Motor neuron (in vitro differentiated cells): ENCODE data around the gene AGAP1. TPM values are rescaled to one million over a fixed set of nuclear protein-coding genes. Genes with fewer than 3 reads are reported as not detected.

Experiments
- ATAC-seq, 8 experiments: fragments of 200-7000 bp; cut with Tn5 transposase; replicated peaks in 6 of 8; 2 replicates each; pipeline ENCODE4 v1.8.0; 2021; ENCODE audit warnings: mild to moderate bottlenecking in 8 of 8, moderate library complexity in 8 of 8
- H3K27ac ChIP-seq, 2 donors: fragments of 250-450 bp; sonication (Bioruptor Pico); 2 replicates each; pipeline ENCODE4 v1.9.0; 2021; ENCODE audit warnings: antibody characterized with exemption in 2 of 2, mild to moderate bottlenecking in 2 of 2, moderate library complexity in 1 of 2
- H3K4me1 ChIP-seq, 2 donors: fragments of 250-450 bp; sonication (Bioruptor Pico); replicated peaks in 1 of 2; 2 replicates each; pipeline ENCODE4 v1.6.1; 2021; ENCODE audit warnings: antibody characterized with exemption in 2 of 2, mild to moderate bottlenecking in 2 of 2, moderate library complexity in 1 of 2
- H3K4me3 ChIP-seq, 5 donors: fragments of 250-450 bp; sonication (Bioruptor Pico); 2 replicates each; pipeline ENCODE4 v1.9.0; 2021; ENCODE audit warnings: antibody characterized with exemption in 5 of 5, mild to moderate bottlenecking in 5 of 5, moderate library complexity in 4 of 5
- WGBS, 10 experiments: fragments of 450-650 bp; shearing (Covaris generic); methylation state at CpG; one replicate each; pipeline ENCODE4 v1.0.0; 2022; 5-methylcytosine and 5-hydroxymethylcytosine counted together
- in situ Hi-C, 9 experiments: fragments of 400-800 bp; cut with MboI; loops; one replicate each; pipeline ENCODE4 v1.15.0; 2021; ENCODE audit warnings: low sequenced_read_pairs in 9 of 9, low pct_unique_long_range_greater_than_20kb in 2 of 9; ENCODE audit not compliant: unreplicated experiment in 9 of 9
- total RNA-seq, 8 experiments: library from RNA; unstranded; fragments of 300-600 nt; gene quantifications; 2 replicates each; pipeline versions ENCODE4 v1.2.3 to v1.2.4, GENCODE V29; 2022

Gene AGAP1
- total RNA-seq, 8 experiments from 2014 or later = 5.9 to 51.1 (median 34.3) TPM

DNA sequence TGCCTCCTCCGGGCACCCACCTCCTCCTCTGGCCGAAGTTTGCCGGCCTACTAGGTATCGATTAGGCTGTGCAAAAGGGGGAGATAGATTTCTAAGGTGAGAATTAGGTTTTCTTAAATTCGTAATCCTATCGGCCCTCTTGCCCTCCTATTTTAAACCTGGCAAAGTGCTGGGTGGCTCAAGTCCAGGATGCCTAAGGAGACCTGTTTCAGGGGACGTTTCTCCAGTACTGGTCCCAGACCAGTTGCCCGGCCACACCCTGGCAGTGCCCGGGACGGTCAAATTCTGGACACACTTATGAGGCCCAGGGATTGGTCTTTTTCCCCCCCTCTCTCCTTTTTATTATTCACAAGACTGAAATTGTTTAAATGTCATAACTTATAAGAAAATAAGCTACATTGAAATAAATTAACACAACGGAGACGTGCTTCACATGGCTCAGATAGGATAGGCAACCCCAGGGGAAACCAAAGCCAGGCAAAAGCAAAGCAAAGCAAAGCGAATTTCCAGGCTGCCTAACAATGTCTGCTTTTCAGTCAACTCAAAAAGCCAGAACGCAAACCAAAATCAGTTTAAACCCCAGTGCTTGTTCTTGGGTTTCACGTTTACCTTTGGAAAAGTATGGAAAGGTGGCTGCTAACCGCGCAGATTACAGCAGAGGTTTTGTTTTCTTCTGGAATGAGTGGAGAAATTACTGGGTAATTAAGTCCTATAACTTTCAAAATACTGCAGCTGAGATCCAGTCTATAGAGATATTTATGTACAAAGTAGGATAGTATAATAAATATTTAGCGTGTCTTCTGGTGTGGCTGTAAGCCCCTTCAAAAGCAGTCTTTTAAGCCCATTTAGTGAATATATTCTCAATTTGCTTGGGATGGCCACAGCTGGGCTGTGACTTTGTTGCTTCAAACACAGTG is 671.3 kb downstream of the AGAP1 start:
- 10 to 69% (median 50%) methylated on average over 2 to 17 of the region's 18 CpGs; no CpG with 5 or more reads in 1 of the 10 experiments for WGBS, 10 experiments
- Histone ChIP-seq H3K27ac (peak overlapping the region in 1 of 2 donors; percentile 86), H3K4me3 (peak overlapping the region; percentile 22 to 55 (median 45)), H3K4me1 (peaks cover 48 to 58% of the 10 kb centered on the region in 2 donors)
- in situ Hi-C loops = no loop called here
- no peak for ATAC-seq

DNA sequence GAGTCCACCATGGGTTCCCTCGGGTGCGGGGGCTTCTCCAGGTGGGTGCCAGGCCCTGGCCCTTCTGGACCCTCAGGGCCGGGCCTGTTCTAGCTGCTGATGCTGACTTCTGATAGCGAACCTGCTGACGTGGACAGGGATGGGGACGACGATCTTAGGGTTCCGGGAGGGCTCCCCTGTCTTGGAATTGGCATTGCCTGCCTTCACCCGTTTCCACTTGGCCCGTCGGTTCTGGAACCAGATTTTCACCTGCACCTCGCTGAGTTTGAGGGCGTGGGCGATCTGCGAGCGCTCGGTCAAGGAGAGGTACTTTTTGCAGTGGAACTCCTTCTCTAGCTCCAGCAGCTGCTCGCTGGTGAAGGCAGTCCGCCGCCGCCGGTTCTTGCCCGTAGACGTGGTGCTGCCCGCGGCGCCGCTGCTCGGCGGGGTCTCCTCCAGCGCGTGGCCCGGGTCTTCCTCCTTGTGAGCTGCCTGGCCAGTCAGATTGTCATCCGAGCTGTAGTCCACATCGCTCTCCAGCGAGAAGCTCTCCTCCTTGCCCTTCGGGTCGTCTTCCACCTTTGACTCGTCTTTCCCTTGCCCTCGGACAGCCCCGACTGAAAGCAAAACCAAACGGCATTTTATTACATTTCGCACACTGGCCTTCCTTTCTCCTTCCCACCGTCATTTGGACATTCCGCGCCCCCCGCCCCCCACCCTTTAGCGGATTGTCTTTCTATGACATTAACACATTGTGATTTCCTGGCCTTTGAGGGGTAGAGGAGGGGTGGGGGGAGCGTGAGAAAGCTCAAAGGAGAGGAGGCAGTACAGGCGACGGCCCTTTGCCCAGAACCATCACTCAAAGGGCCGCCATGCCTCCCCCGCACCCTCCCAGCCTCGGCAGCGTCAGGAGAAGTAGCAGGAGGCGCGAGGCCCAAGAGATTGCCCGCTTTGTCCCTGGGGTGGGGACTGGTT is 672.3 kb downstream of the AGAP1 start:
- H3K4me3 ChIP-seq = peak overlapping the region; percentile 39 to 55 (median 45)
- no peak for ATAC-seq
- WGBS, 10 experiments = 7 to 62% (median 17%) methylated on average over 3 to 13 of the region's 58 CpGs; no CpG with 5 or more reads in 4 of the 10 experiments
- peaks cover 48 to 60% of the 10 kb centered on the region in 2 donors for H3K4me1 ChIP-seq
- H3K27ac ChIP-seq = peak overlapping the region; percentile 17 to 62
- in situ Hi-C loops = no loop called here

DNA sequence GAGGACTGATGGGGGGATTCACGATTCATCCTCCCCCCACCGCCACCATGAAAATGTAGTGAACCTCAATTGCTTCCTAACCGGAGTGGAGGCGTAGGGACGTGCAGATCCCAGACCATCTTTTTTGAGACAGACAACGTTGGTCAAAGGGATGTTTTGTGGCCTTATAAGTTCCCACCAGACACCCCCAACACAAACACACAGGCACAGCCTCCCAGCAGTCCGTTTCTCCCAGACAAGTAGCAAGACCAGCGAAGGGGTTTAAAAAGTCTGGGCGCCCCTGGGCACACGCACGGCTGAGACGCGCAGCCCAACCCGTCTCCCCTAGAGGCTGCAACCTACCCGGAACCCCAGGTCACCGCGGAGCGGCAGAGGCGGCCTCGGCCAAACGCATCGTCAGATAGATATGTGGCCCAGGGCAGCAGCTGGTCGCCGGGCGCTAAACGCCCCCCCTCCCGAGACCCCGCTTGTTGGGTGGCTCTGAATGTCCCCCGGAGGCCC is 673.0 kb downstream of the AGAP1 start:
- WGBS, 10 experiments = 0 to 29% (median 3%) methylated on average over 2 to 14 of the region's 29 CpGs; no CpG with 5 or more reads in 4 of the 10 experiments
- in situ Hi-C loops = no loop called here
- Histone ChIP-seq H3K27ac (peak overlapping the region; percentile 17 to 62), H3K4me1 (peaks cover 47 to 60% of the 10 kb centered on the region in 2 donors), H3K4me3 (peak overlapping the region; percentile 39 to 55 (median 45))
- peak in 4 of 8 experiments; percentile 0 to 1 (median 0) for ATAC-seq

DNA sequence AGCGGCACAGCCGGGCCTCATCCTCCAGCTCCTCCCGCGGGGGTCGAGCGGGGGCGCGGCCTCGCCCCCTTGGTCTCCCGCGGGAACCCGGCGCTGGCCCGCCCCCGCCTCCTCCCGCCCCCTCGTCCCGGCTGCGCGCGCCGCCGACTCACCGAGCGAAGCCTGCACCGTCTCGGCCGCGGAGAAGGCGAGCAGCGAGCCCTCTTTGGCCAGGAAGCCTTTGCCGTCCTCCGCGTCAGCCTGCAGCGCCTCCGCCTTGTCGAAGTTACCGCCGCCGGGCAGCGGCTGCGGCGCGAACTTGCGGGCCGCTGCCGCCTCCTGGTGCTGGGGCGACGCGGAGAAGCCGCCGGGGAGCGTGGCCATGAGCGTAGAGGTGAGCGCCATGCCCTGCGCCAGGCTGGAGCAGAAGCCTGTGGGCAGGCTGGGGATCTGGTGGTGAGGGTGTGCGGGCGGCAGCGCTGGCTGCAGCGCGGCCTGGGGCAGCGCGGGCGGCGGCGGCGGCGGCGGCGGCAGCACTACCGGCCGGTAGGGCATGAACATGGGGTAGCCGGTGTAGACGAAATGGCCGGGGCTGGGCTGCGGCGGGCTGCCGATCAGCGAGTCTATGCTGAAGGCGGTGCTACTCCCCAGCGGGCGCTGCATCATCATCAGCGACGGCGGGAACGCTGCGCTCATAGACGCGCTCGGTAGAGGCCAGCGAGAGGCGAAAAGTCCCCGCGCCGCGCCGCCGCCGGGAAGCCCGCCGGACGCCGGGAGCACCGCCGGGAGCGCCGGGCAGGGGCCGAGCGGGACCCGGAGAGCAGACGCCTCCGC is 673.7 kb downstream of the AGAP1 start:
- peak overlapping the region; percentile 39 to 55 (median 45) for H3K4me3 ChIP-seq
- H3K4me1 ChIP-seq = peaks cover 47 to 59% of the 10 kb centered on the region in 2 donors
- peak; percentile 10 to 42 (median 24) for ATAC-seq
- in situ Hi-C loops = no loop called here
- H3K27ac ChIP-seq = peak overlapping the region; percentile 17 to 62
- WGBS, 10 experiments = 0% methylated on average over 1 to 3 of the region's 112 CpGs; no CpG with 5 or more reads in 7 of the 10 experiments

DNA sequence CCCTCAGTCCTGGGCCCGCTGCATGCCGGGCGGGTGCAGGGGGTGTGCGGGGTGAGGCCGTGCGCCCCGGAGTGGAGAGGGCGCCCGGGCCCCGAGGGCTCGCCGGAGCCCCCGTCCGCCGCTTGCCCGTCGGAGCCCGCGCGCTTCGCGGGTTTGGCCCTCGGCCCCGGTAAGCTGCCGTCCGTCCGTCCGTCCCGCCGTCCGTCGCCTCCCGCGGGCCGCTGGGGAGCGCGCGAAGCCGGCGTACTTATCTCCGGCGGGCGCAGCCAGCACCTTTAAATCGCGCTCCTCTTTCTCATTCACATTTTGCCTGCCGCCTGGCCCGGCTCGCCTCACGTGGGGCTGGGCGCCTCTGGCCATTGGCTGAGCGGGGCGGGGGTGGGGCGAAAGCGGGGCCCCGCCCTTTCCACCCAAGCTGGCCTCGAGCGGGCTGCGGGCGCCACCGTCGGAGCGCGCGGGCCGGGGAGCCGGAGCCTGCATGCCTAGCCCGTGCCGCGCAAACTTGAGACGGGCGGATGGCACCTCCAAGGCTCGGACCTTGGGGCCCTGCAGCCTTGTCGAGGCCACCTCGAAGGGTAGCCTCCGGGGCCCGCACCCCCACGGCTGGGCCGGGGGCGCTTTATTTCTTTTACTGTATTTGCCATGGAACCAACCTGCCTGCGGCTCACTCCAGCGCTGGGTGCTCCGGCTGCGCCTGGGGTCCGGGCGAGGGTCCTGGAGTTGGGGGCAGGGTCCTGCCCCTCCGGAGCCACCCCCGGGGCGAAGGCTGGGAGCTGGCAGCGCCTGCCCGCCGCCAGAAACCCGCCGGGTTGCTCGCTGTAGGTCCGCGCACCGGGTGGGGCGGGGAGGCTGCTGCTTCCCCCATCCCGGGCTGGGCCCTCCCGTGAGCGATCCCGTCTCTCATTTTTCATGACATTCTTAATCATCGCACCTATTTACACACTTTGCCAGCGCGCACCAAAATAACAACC is 674.6 kb downstream of the AGAP1 start, which contains the start of gene GBX2:
GBX2 (minus strand) TSS at position 277 of the 971 bp plus-strand sequence. CDS start 415 bp downstream, outside the sequence.
- WGBS, 10 experiments = 0 to 3% (median 0%) methylated on average over 3 to 7 of the region's 105 CpGs; no CpG with 5 or more reads in 6 of the 10 experiments
- Histone ChIP-seq H3K4me1 (peaks cover 49 to 60% of the 10 kb centered on the region in 2 donors), H3K27ac (peak within 1 kb of the TSS; percentile 17 to 62), H3K4me3 (peak within 1 kb of the TSS; percentile 39 to 55 (median 45))
- ATAC-seq = peak in 6 of 8 experiments; percentile 43 to 68 (median 62)
- in situ Hi-C loops = no loop called here

DNA sequence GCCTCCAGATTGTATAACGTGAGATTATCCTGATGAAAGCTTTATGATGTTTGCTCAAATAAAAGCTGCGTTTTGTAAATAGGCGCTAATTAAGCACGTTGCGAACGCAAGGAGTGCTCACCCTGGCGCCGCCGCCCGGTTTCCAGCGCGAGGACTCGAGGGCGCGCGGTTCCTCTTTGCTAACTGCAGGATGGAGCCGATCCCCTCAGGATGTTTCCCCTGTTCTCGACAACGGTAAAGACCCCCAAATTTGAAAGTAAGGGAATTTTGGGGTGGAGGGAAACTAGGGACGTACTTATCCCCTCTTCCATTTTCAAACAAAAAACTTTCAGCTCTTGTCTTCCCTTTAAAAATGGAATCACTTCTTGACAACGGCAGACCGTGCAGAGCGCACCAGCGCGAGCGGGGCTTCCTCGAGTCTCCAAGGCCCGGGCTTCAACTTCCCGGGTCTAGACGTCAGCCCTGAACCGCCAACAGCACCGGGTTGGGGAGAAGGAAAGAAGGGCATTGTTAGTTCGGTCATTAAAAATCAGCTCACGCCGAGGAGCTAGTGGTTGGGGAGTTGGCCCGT is 675.4 kb downstream of the AGAP1 start:
- WGBS, 10 experiments = 0 to 24% (median 9%) methylated on average over 3 to 20 of the region's 36 CpGs; no CpG with 5 or more reads in 2 of the 10 experiments
- no peak for ATAC-seq
- no peak overlapping the region for H3K27ac ChIP-seq
- peak overlapping the region; percentile 39 to 55 (median 45) for H3K4me3 ChIP-seq
- H3K4me1 ChIP-seq = peaks cover 45 to 53% of the 10 kb centered on the region in 2 donors
- in situ Hi-C loops = no loop called here

DNA sequence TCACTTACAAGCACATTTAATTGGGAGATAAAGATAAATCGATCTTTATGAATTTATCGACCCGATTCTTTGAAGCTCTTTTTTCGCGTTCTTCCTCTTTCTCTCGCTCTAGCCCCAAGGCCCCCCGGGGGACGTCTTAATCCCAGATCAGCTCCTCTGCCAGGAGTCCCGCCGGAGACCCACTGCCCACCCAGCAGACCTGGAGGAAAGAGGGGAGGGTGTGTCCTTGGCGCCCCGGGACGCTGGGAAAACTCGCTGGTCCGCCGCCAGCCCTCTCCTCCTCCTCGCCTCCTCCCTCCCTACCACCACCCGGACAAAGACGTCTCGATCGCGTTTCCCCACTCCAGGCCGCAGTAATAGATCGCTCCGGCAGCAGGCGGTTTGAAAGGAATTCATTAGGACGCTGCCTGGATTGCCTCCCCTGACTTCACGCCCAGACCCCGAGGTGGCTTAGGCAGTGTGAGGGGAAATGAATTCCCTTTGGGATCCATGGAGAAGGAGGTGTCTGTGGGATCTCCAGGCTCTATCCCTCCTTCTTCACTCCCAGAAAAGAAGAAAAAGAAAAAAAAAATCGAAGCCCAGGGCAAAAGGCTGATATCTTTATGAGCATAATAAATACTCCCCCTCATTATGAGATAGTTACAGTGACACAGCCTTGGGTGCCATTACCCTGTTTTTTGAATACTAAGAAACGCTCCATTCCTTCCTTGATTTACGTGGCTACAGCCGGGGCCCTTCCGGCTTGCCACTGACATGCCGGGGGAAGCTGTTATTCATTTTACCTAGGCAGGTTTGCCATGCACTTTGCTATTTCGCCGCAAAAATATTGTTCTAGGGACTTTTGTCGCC is 676.1 kb downstream of the AGAP1 start:
- Histone ChIP-seq H3K4me3 (peak overlapping the region in 4 of 5 donors; percentile 15 to 55 (median 34)), H3K4me1 (peaks cover 47 to 48% of the 10 kb centered on the region in 2 donors), H3K27ac (peak overlapping the region in 1 of 2 donors; percentile 18)
- in situ Hi-C loops = loop anchor here in 3 of 9 experiments (10.0 kb wide), 1 partner anchor 395 kb away; no protein-coding TSS in a partner anchor
- peak in 4 of 8 experiments; percentile 3 to 28 (median 20) for ATAC-seq
- 0 to 36% (median 7%) methylated on average over 3 to 27 of the region's 38 CpGs; no CpG with 5 or more reads in 1 of the 10 experiments for WGBS, 10 experiments

DNA sequence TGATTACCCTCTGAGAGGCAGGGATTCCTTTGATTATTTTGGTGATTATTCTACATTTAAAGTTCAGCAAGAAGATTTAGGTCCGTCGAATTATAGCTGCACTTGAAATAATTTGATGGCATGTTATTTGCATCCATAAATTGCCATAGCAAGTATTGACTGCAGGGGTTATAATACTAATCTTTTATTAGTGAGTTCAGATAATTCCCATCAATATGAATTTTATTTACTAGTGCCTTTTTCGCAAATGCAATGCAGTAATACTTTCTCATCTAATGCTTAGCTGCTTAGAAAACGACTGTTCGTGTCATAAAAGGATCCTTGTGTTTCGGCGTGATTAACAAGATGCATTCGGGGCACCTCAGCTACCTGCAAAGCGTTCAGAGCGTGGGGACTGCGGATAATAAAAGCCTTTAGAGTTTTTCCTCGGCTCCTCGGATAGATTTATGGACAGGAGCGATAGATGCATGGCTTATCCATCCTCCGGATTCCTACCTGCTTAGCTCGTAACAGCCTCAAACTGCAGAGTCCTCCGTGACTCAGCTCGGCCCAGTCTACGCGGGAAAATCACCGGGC is 676.8 kb downstream of the AGAP1 start:
- H3K27ac ChIP-seq = no peak overlapping the region
- in situ Hi-C loops = loop anchor here in 3 of 9 experiments (10.0 kb wide), 1 partner anchor 396 kb away; no protein-coding TSS in a partner anchor
- ATAC-seq = no peak
- peaks cover 43 to 45% of the 10 kb centered on the region in 2 donors for H3K4me1 ChIP-seq
- WGBS, 10 experiments = 4 to 41% (median 25%) methylated on average over 1 to 13 of the region's 21 CpGs
- peak overlapping the region in 1 of 5 donors; percentile 45 for H3K4me3 ChIP-seq

DNA sequence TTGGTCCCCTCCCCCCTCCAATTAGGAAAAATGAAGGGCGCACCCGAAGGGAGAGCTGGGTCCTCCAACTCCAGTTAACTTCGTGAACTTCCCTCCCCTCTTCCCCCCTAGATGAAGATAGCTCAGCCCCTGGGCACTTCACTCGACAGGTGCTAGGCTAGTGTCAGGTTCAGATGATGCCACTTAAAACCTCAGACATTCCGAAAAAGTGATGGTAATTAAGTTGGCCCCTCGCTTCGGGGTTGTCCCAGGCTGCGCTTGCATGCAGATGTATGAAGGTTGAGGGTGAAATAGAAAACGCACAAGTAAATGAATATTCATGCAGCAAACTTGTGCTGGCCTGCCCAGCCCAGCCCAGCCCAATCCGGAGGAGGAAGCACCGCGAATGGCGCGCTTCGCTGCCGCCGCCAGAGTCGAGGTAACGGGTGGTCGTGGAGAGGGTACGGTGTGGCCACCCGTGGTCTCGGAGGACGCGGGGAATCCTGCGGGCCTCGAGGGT is 677.4 kb downstream of the AGAP1 start:
- peak in 3 of 8 experiments; percentile 66 to 71 (median 68) for ATAC-seq
- WGBS, 10 experiments = 0 to 45% (median 5%) methylated on average over 1 to 7 of the region's 27 CpGs; no CpG with 5 or more reads in 3 of the 10 experiments
- in situ Hi-C loops = loop anchor here in 3 of 9 experiments (10.0 kb wide), 1 partner anchor 396 kb away; no protein-coding TSS in a partner anchor
- Histone ChIP-seq H3K4me3 (peak overlapping the region in 1 of 5 donors; percentile 12), H3K4me1 (peaks cover 40 to 45% of the 10 kb centered on the region in 2 donors), H3K27ac (no peak overlapping the region)
